KMS-11 (cell line): Measurements from ENCODE around the gene LRP6.

Experiments
- H2AFZ ChIP-seq: fragments of 200-600 bp; sonication (generic); 2 replicates; pipeline ENCODE4 v1.6.1; 2016; ENCODE audit warnings: antibody characterized with exemption, mixed run types, low read depth
- H3K27ac ChIP-seq: fragments of 200-600 bp; sonication (generic); 2 replicates; pipeline ENCODE4 v1.6.1; 2016; ENCODE audit warnings: mild to moderate bottlenecking, mixed run types
- H3K27me3 ChIP-seq: fragments of 200-600 bp; sonication (generic); 2 replicates; pipeline ENCODE4 v1.6.1; 2017; ENCODE audit warnings: mild to moderate bottlenecking, low read depth, mixed run types, moderate library complexity; ENCODE audit not compliant: insufficient read depth
- H3K36me3 ChIP-seq: fragments of 200-600 bp; sonication (generic); 2 replicates; pipeline ENCODE4 v1.6.1; 2017; ENCODE audit warnings: mild to moderate bottlenecking, mixed run types; ENCODE audit not compliant: insufficient read depth
- H3K4me1 ChIP-seq: fragments of 200-600 bp; sonication (generic); 2 replicates; pipeline ENCODE4 v1.6.1; 2016; ENCODE audit warnings: mild to moderate bottlenecking, low read depth, mixed run types; ENCODE audit not compliant: poor library complexity, severe bottlenecking
- H3K4me2 ChIP-seq: fragments of 200-600 bp; sonication (generic); 2 replicates; pipeline ENCODE4 v1.7.0; 2016; ENCODE audit warnings: mild to moderate bottlenecking, mixed run types
- H3K4me3 ChIP-seq: fragments of 200-600 bp; sonication (generic); IDR thresholded peaks from 2 replicates; pipeline ENCODE4 v1.6.1; 2017; ENCODE audit warnings: low read depth, low read length, mixed read lengths; ENCODE audit not compliant: insufficient read depth
- H3K79me2 ChIP-seq: fragments of 200-600 bp; sonication (generic); 2 replicates; pipeline ENCODE4 v1.6.1; 2016; ENCODE audit warnings: low read depth, mixed run types; ENCODE audit not compliant: insufficient read depth
- H3K9ac ChIP-seq: fragments of 200-600 bp; sonication (generic); 2 replicates; pipeline ENCODE4 v1.6.1; 2016; ENCODE audit warnings: mild to moderate bottlenecking, mixed run types
- H4K20me1 ChIP-seq: fragments of 200-600 bp; sonication (generic); 2 replicates; pipeline ENCODE4 v1.6.1; 2016; ENCODE audit warnings: mild to moderate bottlenecking, mixed run types; ENCODE audit not compliant: insufficient read depth
- CTCF ChIP-seq: fragments of 200-600 bp; sonication (generic); conservative IDR thresholded peaks from 2 replicates; pipeline ENCODE4 v1.6.1; 2017; ENCODE audit warnings: low read depth, mild to moderate bottlenecking, antibody characterized with exemption, low read length, moderate library complexity, mixed read lengths

LRP6 gene

GRCh38 chr12:12281134-12281533 lies 14.3 kb upstream of the LRP6 start:
- no peak for TF ChIP-seq CTCF
- Histone ChIP-seq H3K36me3 (no peaks in the 10 kb centered on the region), H3K4me2 (no peak overlapping the region), H2AFZ (no peak overlapping the region), H4K20me1 (no peaks in the 10 kb centered on the region), H3K79me2 (no peaks in the 10 kb centered on the region), H3K4me1 (no peaks in the 10 kb centered on the region), H3K4me3 (no peak overlapping the region), H3K9ac (no peak overlapping the region), H3K27me3 (no peaks in the 10 kb centered on the region), H3K27ac (no peak overlapping the region)

GRCh38 chr12:12278899-12279298 lies 12.1 kb upstream of the LRP6 start:
- H3K4me3 ChIP-seq = no peak overlapping the region
- no peaks in the 10 kb centered on the region for H4K20me1 ChIP-seq
- H3K36me3 ChIP-seq = no peaks in the 10 kb centered on the region
- no peak overlapping the region for H3K27ac ChIP-seq
- H3K79me2 ChIP-seq = no peaks in the 10 kb centered on the region
- H3K27me3 ChIP-seq = no peaks in the 10 kb centered on the region
- no peak overlapping the region for H3K9ac ChIP-seq
- TF ChIP-seq CTCF = no peak
- no peaks in the 10 kb centered on the region for H3K4me1 ChIP-seq
- no peak overlapping the region for H2AFZ ChIP-seq
- no peak overlapping the region for H3K4me2 ChIP-seq

- no peak overlapping the region for H3K4me2 ChIP-seq
- H3K4me3 ChIP-seq = no peak overlapping the region
- H2AFZ ChIP-seq = no peak overlapping the region
- no peak for TF ChIP-seq CTCF
- no peak overlapping the region for H3K9ac ChIP-seq
- H3K79me2 ChIP-seq = no peaks in the 10 kb centered on the region
- H4K20me1 ChIP-seq = no peaks in the 10 kb centered on the region
- H3K4me1 ChIP-seq = no peaks in the 10 kb centered on the region
- H3K36me3 ChIP-seq = no peaks in the 10 kb centered on the region
- no peaks in the 10 kb centered on the region for H3K27me3 ChIP-seq
- no peak overlapping the region for H3K27ac ChIP-seq
These were observed 9.0 kb upstream of the LRP6 start for GRCh38 chr12:12275874-12276273.

DNA sequence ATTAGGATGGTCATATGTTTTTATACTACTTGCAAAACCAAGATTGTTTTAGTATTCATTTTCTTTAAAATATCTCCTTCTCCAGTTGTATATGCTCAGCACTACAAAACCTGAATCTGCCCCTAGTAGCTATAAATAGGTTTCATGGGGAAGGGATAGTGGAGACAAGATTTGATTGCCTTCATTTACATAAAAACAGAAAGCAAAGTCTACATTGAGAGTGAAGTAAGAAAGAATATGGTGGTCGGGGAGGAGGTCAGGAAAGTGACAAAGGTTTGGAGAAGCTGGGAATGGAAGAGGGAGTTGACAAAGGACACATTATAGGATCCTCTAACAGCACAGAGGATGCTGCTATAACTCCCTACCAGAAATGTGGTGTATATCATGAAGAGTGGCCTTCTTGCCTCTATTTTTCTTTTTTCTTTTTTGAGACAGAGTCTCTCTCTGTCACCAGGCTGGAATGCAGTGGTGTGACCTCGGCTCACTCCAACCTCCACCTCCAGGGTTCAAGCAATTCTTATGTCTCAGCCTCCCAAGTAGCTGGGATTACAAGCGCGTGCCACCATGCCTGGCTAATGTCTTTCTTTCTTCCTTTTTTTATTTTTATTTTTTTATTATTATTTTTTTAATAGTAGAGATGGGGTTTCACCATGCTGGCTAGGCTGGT lies 6.6 kb upstream of the LRP6 start:
- H2AFZ ChIP-seq = no peak overlapping the region
- H3K9ac ChIP-seq = no peak overlapping the region
- TF ChIP-seq CTCF = no peak
- H3K4me2 ChIP-seq = no peak overlapping the region
- H3K27ac ChIP-seq = no peak overlapping the region
- no peaks in the 10 kb centered on the region for H3K27me3 ChIP-seq
- no peaks in the 10 kb centered on the region for H3K4me1 ChIP-seq
- H3K79me2 ChIP-seq = no peaks in the 10 kb centered on the region
- no peaks in the 10 kb centered on the region for H4K20me1 ChIP-seq
- no peak overlapping the region for H3K4me3 ChIP-seq
- no peaks in the 10 kb centered on the region for H3K36me3 ChIP-seq
